ENCODE measurements around the gene GRK7. TPM values are rescaled to one million over a fixed set of nuclear protein-coding genes. Genes with fewer than 3 reads are reported as not detected.

GRK7 gene
- total and polyA plus RNA-seq, 8 donors: 0.05 TPM; not detected in 7

DNA sequence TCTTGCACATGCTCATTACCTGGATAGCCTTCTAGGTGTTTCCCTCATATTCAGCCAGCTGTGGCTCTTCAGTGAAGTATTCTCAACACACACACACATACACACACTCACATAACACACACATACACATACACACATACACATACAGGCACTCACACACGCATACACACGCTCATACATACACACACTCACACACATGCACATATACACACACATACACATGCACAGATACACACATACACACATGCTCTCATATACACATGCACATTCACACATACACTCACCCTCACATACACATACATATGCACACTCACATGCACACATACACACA lies 41.2 kb downstream of the GRK7 start:
- no peak for ATAC-seq

DNA sequence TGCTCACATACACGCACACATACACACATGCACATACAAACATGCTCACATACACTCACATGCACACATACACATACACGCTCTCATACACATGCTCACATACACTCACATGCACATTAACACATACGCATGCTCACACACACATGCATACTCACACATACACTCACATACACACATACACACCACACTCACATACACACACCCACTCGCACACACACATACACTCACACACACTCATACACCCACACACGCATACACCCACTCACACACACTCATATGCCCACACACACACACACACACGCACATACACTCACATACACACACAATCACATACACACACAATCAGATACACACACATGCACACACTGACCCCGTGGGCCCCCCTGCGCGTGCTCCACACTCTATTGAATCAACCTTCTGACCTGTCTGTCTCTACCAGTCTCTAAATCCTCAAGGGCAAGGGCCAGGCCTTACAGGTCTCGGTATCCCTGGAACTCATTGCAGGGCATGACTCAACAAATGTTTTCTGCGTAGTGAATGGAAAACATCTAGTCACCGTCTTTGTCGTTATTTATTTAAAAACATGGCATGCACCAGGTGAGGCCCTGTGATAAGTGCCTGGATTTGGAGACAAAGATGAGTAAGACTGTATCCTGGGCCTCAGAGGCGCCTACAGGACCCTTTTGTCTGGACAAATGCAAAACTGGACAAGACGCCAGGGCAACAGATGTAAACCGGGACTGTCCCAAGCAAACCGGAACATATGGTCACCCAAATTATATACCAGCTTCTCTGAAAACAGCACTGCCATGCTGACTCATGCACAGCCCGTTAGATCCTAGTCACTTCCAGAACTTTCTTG lies 41.8 kb downstream of the GRK7 start:
- intact Hi-C loops (cut with DNase I): no loop called here
- Histone ChIP-seq H3K36me3 (no peaks in the 10 kb centered on the region), H3K9me3 (no peaks in the 10 kb centered on the region), H3K4me3 (no peak overlapping the region), H3K4me1 (no peaks in the 10 kb centered on the region), H3K27me3 (no peaks in the 10 kb centered on the region), H3K27ac (no peak overlapping the region)
- DNase-seq (no peak), ATAC-seq (no peak), FAIRE-seq (no peak)
- TF ChIP-seq, protein P1, sequence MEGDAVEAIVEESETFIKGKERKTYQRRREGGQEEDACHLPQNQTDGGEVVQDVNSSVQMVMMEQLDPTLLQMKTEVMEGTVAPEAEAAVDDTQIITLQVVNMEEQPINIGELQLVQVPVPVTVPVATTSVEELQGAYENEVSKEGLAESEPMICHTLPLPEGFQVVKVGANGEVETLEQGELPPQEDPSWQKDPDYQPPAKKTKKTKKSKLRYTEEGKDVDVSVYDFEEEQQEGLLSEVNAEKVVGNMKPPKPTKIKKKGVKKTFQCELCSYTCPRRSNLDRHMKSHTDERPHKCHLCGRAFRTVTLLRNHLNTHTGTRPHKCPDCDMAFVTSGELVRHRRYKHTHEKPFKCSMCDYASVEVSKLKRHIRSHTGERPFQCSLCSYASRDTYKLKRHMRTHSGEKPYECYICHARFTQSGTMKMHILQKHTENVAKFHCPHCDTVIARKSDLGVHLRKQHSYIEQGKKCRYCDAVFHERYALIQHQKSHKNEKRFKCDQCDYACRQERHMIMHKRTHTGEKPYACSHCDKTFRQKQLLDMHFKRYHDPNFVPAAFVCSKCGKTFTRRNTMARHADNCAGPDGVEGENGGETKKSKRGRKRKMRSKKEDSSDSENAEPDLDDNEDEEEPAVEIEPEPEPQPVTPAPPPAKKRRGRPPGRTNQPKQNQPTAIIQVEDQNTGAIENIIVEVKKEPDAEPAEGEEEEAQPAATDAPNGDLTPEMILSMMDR (IDR thresholded peaks at IDR 0.05): no peak
- 84 to 87% methylated on average over 18 of the region's 18 CpGs for WGBS, 2 donors

More for the DNA sequence above, 41.2 kb downstream of the GRK7 start:
- intact Hi-C loops (cut with DNase I): no loop called here
- no peak for DNase-seq
- H3K4me1 ChIP-seq: no peaks in the 10 kb centered on the region
- TF ChIP-seq, protein P1 (IDR thresholded peaks at IDR 0.05): no peak
- H3K9me3 ChIP-seq: no peaks in the 10 kb centered on the region
- H3K4me3 ChIP-seq: no peak overlapping the region
- no peak overlapping the region for H3K27ac ChIP-seq
- H3K36me3 ChIP-seq: no peaks in the 10 kb centered on the region
- no peaks in the 10 kb centered on the region for H3K27me3 ChIP-seq
- no peak for FAIRE-seq
- WGBS, 2 donors: 82% methylated on average over 2 of the region's 2 CpGs

DNA sequence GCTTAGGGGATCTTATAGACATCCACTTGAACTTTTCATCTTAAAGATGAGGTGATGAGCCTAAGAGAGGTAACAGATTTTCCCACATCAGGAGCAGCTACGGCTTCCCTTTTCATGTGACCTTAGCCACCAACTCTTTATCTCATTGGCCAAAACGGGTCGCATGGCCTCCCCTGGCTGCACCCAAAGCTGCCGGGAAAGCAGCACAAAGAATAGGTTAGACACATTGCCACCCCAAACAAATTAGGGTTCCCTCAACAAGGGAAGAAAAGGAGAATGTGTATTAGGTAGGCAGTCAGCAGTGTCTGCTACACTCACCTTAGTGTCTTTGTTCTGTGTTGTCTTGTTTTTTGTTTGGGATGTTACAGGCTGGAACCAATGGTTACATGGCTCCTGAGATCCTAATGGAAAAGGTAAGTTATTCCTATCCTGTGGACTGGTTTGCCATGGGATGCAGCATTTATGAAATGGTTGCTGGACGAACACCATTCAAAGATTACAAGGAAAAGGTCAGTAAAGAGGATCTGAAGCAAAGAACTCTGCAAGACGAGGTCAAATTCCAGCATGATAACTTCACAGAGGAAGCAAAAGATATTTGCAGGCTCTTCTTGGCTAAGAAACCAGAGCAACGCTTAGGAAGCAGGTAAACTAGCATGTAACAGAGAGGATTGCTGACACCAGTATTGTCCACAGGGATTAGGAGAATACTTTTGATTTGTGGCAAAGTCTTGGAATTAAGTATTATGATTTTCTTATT lies 44.2 kb downstream of the GRK7 start:
- Histone ChIP-seq H3K27ac (no peak overlapping the region), H3K4me1 (no peaks in the 10 kb centered on the region), H3K36me3 (no peaks in the 10 kb centered on the region), H3K27me3 (no peaks in the 10 kb centered on the region), H3K9me3 (no peaks in the 10 kb centered on the region), H3K4me3 (no peak overlapping the region)
- ATAC-seq (no peak), FAIRE-seq (no peak), DNase-seq (no peak)
- TF ChIP-seq, protein P1 (IDR thresholded peaks at IDR 0.05): no peak
- intact Hi-C loops (cut with DNase I): no loop called here
- WGBS, 2 donors: 54 to 70% methylated on average over 7 of the region's 7 CpGs

DNA sequence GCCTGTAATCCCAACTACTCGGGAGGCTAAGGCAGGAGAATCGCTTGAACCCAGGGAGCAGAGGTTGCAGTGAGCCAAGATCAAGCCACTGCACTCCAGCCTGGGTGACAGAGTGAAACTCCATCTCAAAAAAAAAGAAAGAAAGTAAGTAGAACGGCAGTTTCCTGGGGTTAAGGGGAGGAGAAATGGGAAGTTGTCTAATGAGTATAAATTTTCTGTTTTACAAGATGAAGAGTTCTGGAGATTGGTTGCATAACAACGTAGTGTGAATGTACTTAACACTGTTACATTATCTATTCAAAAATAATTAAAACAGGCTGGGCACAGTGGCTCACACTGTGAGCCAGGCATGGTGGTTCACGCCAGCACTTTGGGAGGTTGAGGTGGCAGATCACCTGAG lies 45.4 kb downstream of the GRK7 start:
- no peak for DNase-seq
- Histone ChIP-seq H3K27me3 (no peaks in the 10 kb centered on the region), H3K9me3 (no peaks in the 10 kb centered on the region), H3K4me1 (no peaks in the 10 kb centered on the region), H3K27ac (no peak overlapping the region), H3K4me3 (no peak overlapping the region), H3K36me3 (no peaks in the 10 kb centered on the region)
- FAIRE-seq: no peak
- TF ChIP-seq, protein P1 (IDR thresholded peaks at IDR 0.05): no peak
- 77 to 79% methylated on average over 5 of the region's 5 CpGs for WGBS, 2 donors
- intact Hi-C loops (cut with DNase I): no loop called here
- ATAC-seq: no peak

DNA sequence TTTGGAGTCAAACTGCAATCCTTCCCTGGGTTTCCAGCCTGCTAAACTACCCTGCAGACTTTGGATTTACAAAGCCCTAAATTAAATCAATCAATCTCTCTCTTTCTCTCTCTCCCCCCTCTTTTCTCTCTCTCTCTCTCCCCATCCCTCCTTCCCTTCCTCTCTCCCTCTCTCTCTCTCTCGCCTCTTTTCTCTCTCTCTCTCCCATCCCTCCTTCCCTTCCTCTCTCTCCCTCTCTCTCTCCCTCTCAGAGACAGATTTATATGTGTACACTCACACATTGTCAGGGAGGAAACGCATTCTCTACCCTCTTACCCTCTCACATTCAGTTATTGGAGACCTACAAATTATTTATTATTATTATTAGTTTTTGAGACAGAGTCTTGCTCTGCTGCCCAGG lies 47.0 kb downstream of the GRK7 start:
- Histone ChIP-seq H3K36me3 (no peaks in the 10 kb centered on the region), H3K27me3 (no peaks in the 10 kb centered on the region), H3K4me1 (no peaks in the 10 kb centered on the region), H3K27ac (no peak overlapping the region), H3K4me3 (no peak overlapping the region), H3K9me3 (no peaks in the 10 kb centered on the region)
- WGBS, 2 donors: 80 to 83% methylated on average over 2 of the region's 2 CpGs
- TF ChIP-seq, protein P1 (IDR thresholded peaks at IDR 0.05): no peak
- FAIRE-seq: no peak
- DNase-seq: no peak
- no peak for ATAC-seq
- intact Hi-C loops (cut with DNase I): no loop called here
